Measurements from ENCODE around the gene DPYD. TPM values are rescaled to one million over a fixed set of nuclear protein-coding genes. Genes with fewer than 3 reads are reported as not detected.

Gene DPYD
- total and polyA plus RNA-seq, 7 experiments from 2014 or later: 52.6 to 87.2 (median 57.4) TPM

- Histone ChIP-seq H3K9me3 (ENCODE audit: control insufficient read depth in 2 of 3, low read length in 3 of 3) (no peaks in the 10 kb centered on the region), H3K36me3 (ENCODE audit: control insufficient read depth in 2 of 3, insufficient read depth in 3 of 3, low read length in 3 of 3) (peaks cover 0 to 30% (median 9%) of the 10 kb centered on the region in 3 experiments), H3K27ac (ENCODE audit: low read depth, low read length) (no peak overlapping the region), H3K4me1 (ENCODE audit: control insufficient read depth in 2 of 2, insufficient read depth in 2 of 2, low read length in 2 of 2) (no peaks in the 10 kb centered on the region), H3K27me3 (ENCODE audit: control insufficient read depth in 2 of 2, insufficient read depth in 2 of 2, low read length in 2 of 2) (no peaks in the 10 kb centered on the region), H3K4me3 (ENCODE audit: low read length) (no peak overlapping the region)
- Mint-ChIP-seq H3K4me1 (no peaks in the 10 kb centered on the region), H3K27me3 (no peaks in the 10 kb centered on the region), H3K36me3 (peaks cover 24 to 63% (median 48%) of the 10 kb centered on the region in 5 donors), H3K27ac (no peak overlapping the region), H3K9me3 (peaks cover 0 to 6% (median 0%) of the 10 kb centered on the region in 11 donors), H3K4me3 (no peak overlapping the region)
- ChIA-PET POLR2A (no interaction called here), CTCF (no interaction called here)
- DNase-seq: no peak
- ATAC-seq: no peak
- intact Hi-C loops (cut with micrococcal nuclease): loop anchor here in 1 of 2 donors (10.0 kb wide), 1 partner anchor 452 kb away; no protein-coding TSS in a partner anchor
These were observed 327.6 kb downstream of the DPYD start for GRCh38 chr1:97593192-97593591.

GRCh38 chr1:97588772-97589171 lies 332.1 kb downstream of the DPYD start:
- Histone ChIP-seq H3K4me1 (ENCODE audit: control insufficient read depth in 2 of 2, insufficient read depth in 2 of 2, low read length in 2 of 2) (no peaks in the 10 kb centered on the region), H3K4me3 (ENCODE audit: low read length) (no peak overlapping the region), H3K9me3 (ENCODE audit: control insufficient read depth in 2 of 3, low read length in 3 of 3) (no peaks in the 10 kb centered on the region), H3K36me3 (ENCODE audit: control insufficient read depth in 2 of 3, insufficient read depth in 3 of 3, low read length in 3 of 3) (peaks cover 0 to 28% (median 9%) of the 10 kb centered on the region in 3 experiments), H3K27me3 (ENCODE audit: control insufficient read depth in 2 of 2, insufficient read depth in 2 of 2, low read length in 2 of 2) (no peaks in the 10 kb centered on the region), H3K27ac (ENCODE audit: low read depth, low read length) (no peak overlapping the region)
- Mint-ChIP-seq H3K4me3 (no peak overlapping the region), H3K4me1 (no peaks in the 10 kb centered on the region), H3K27me3 (no peaks in the 10 kb centered on the region), H3K36me3 (peaks cover 27 to 84% (median 76%) of the 10 kb centered on the region in 5 donors), H3K27ac (no peak overlapping the region), H3K9me3 (peaks cover 0 to 11% (median 3%) of the 10 kb centered on the region in 11 donors)
- DNase-seq: no peak
- CTCF ChIA-PET: no interaction called here
- no peak for ATAC-seq
- POLR2A ChIA-PET: no interaction called here
- intact Hi-C loops (cut with micrococcal nuclease): no loop called here

GRCh38 chr1:97581614-97582051 lies 339.2 kb downstream of the DPYD start:
- Mint-ChIP-seq H3K27ac (no peak overlapping the region), H3K4me1 (peaks cover 0 to 6% (median 0%) of the 10 kb centered on the region in 7 donors), H3K4me3 (no peak overlapping the region), H3K27me3 (no peaks in the 10 kb centered on the region), H3K9me3 (peaks cover 0 to 11% (median 0%) of the 10 kb centered on the region in 11 donors), H3K36me3 (peaks cover 7 to 46% (median 27%) of the 10 kb centered on the region in 5 donors)
- no peak overlapping the region for H3K27ac ChIP-seq (ENCODE audit: low read depth, low read length)
- no peak for ATAC-seq
- intact Hi-C loops (cut with micrococcal nuclease): no loop called here
- CTCF ChIA-PET: no interaction called here
- H3K36me3 ChIP-seq (ENCODE audit: control insufficient read depth in 2 of 3, insufficient read depth in 3 of 3, low read length in 3 of 3): no peaks in the 10 kb centered on the region
- no peaks in the 10 kb centered on the region for H3K9me3 ChIP-seq (ENCODE audit: control insufficient read depth in 2 of 3, low read length in 3 of 3)
- no peaks in the 10 kb centered on the region for H3K4me1 ChIP-seq (ENCODE audit: control insufficient read depth in 2 of 2, insufficient read depth in 2 of 2, low read length in 2 of 2)
- H3K27me3 ChIP-seq (ENCODE audit: control insufficient read depth in 2 of 2, insufficient read depth in 2 of 2, low read length in 2 of 2): no peaks in the 10 kb centered on the region
- H3K4me3 ChIP-seq (ENCODE audit: low read length): no peak overlapping the region
- DNase-seq: no peak
- POLR2A ChIA-PET: no interaction called here

- DNase-seq (no peak), ATAC-seq (no peak)
- Histone ChIP-seq H3K36me3 (ENCODE audit: control insufficient read depth in 2 of 3, insufficient read depth in 3 of 3, low read length in 3 of 3) (peaks cover 4 to 10% (median 5%) of the 10 kb centered on the region in 3 experiments), H3K27me3 (ENCODE audit: control insufficient read depth in 2 of 2, insufficient read depth in 2 of 2, low read length in 2 of 2) (no peaks in the 10 kb centered on the region), H3K4me1 (ENCODE audit: control insufficient read depth in 2 of 2, insufficient read depth in 2 of 2, low read length in 2 of 2) (no peaks in the 10 kb centered on the region), H3K9me3 (ENCODE audit: control insufficient read depth in 2 of 3, low read length in 3 of 3) (no peaks in the 10 kb centered on the region), H3K4me3 (ENCODE audit: low read length) (no peak overlapping the region), H3K27ac (ENCODE audit: low read depth, low read length) (no peak overlapping the region)
- H3K4me1 Mint-ChIP-seq: peaks cover 0 to 6% (median 0%) of the 10 kb centered on the region in 7 donors
- H3K9me3 Mint-ChIP-seq: no peaks in the 10 kb centered on the region
- H3K36me3 Mint-ChIP-seq: peaks cover 3 to 47% (median 25%) of the 10 kb centered on the region in 5 donors
- no peak overlapping the region for H3K27ac Mint-ChIP-seq
- no peak overlapping the region for H3K4me3 Mint-ChIP-seq
- no peaks in the 10 kb centered on the region for H3K27me3 Mint-ChIP-seq
- intact Hi-C loops (cut with micrococcal nuclease): no loop called here
- POLR2A ChIA-PET: no interaction called here
- CTCF ChIA-PET: no interaction called here
These were observed 343.2 kb downstream of the DPYD start for GRCh38 chr1:97577613-97578012.

GRCh38 chr1:97573553-97573952 lies 347.3 kb downstream of the DPYD start:
- intact Hi-C loops (cut with micrococcal nuclease): no loop called here
- no peaks in the 10 kb centered on the region for H3K4me1 ChIP-seq (ENCODE audit: control insufficient read depth in 2 of 2, insufficient read depth in 2 of 2, low read length in 2 of 2)
- Mint-ChIP-seq H3K4me1 (peaks cover 0 to 1% (median 0%) of the 10 kb centered on the region in 7 donors), H3K36me3 (peaks cover 5 to 54% (median 42%) of the 10 kb centered on the region in 5 donors), H3K27ac (no peak overlapping the region), H3K27me3 (no peaks in the 10 kb centered on the region), H3K4me3 (no peak overlapping the region), H3K9me3 (no peaks in the 10 kb centered on the region)
- no peak for DNase-seq
- CTCF ChIA-PET: no interaction called here
- POLR2A ChIA-PET: no interaction called here
- H3K27me3 ChIP-seq (ENCODE audit: control insufficient read depth in 2 of 2, insufficient read depth in 2 of 2, low read length in 2 of 2): no peaks in the 10 kb centered on the region
- H3K36me3 ChIP-seq (ENCODE audit: control insufficient read depth in 2 of 3, insufficient read depth in 3 of 3, low read length in 3 of 3): peaks cover 4 to 16% (median 7%) of the 10 kb centered on the region in 3 experiments
- no peak for ATAC-seq
- no peaks in the 10 kb centered on the region for H3K9me3 ChIP-seq (ENCODE audit: control insufficient read depth in 2 of 3, low read length in 3 of 3)
- no peak overlapping the region for H3K4me3 ChIP-seq (ENCODE audit: low read length)
- no peak overlapping the region for H3K27ac ChIP-seq (ENCODE audit: low read depth, low read length)

- Mint-ChIP-seq H3K27me3 (no peaks in the 10 kb centered on the region), H3K36me3 (peaks cover 5 to 56% (median 42%) of the 10 kb centered on the region in 5 donors)
- POLR2A ChIA-PET: no interaction called here
These were observed 348.3 kb downstream of the DPYD start for GRCh38 chr1:97572561-97572960.

GRCh38 chr1:97571760-97572159 lies 349.1 kb downstream of the DPYD start:
- no peaks in the 10 kb centered on the region for H3K9me3 Mint-ChIP-seq
- no peaks in the 10 kb centered on the region for H3K27me3 Mint-ChIP-seq
- Histone ChIP-seq H3K27me3 (ENCODE audit: control insufficient read depth in 2 of 2, insufficient read depth in 2 of 2, low read length in 2 of 2) (no peaks in the 10 kb centered on the region), H3K27ac (ENCODE audit: low read depth, low read length) (no peak overlapping the region), H3K36me3 (ENCODE audit: control insufficient read depth in 2 of 3, insufficient read depth in 3 of 3, low read length in 3 of 3) (peaks cover 4 to 16% (median 7%) of the 10 kb centered on the region in 3 experiments), H3K4me1 (ENCODE audit: control insufficient read depth in 2 of 2, insufficient read depth in 2 of 2, low read length in 2 of 2) (no peaks in the 10 kb centered on the region), H3K4me3 (ENCODE audit: low read length) (no peak overlapping the region), H3K9me3 (ENCODE audit: control insufficient read depth in 2 of 3, low read length in 3 of 3) (no peaks in the 10 kb centered on the region)
- ATAC-seq: no peak
- CTCF ChIA-PET: no interaction called here
- no peak for DNase-seq
- no peak overlapping the region for H3K4me3 Mint-ChIP-seq
- peaks cover 5 to 57% (median 42%) of the 10 kb centered on the region in 5 donors for H3K36me3 Mint-ChIP-seq
- no peaks in the 10 kb centered on the region for H3K4me1 Mint-ChIP-seq
- intact Hi-C loops (cut with micrococcal nuclease): no loop called here
- POLR2A ChIA-PET: no interaction called here
- H3K27ac Mint-ChIP-seq: no peak overlapping the region

More at GRCh38 chr1:97572561-97572960, 348.3 kb downstream of the DPYD start:
- Histone ChIP-seq H3K9me3 (ENCODE audit: control insufficient read depth in 2 of 3, low read length in 3 of 3) (no peaks in the 10 kb centered on the region), H3K4me1 (ENCODE audit: control insufficient read depth in 2 of 2, insufficient read depth in 2 of 2, low read length in 2 of 2) (no peaks in the 10 kb centered on the region), H3K4me3 (ENCODE audit: low read length) (no peak overlapping the region), H3K36me3 (ENCODE audit: control insufficient read depth in 2 of 3, insufficient read depth in 3 of 3, low read length in 3 of 3) (peaks cover 4 to 16% (median 7%) of the 10 kb centered on the region in 3 experiments), H3K27me3 (ENCODE audit: control insufficient read depth in 2 of 2, insufficient read depth in 2 of 2, low read length in 2 of 2) (no peaks in the 10 kb centered on the region), H3K27ac (ENCODE audit: low read depth, low read length) (no peak overlapping the region)
- CTCF ChIA-PET: no interaction called here
- peaks cover 0 to 1% (median 0%) of the 10 kb centered on the region in 7 donors for H3K4me1 Mint-ChIP-seq
- no peak for DNase-seq
- no peak for ATAC-seq
- no peaks in the 10 kb centered on the region for H3K9me3 Mint-ChIP-seq
- H3K4me3 Mint-ChIP-seq: no peak overlapping the region
- H3K27ac Mint-ChIP-seq: no peak overlapping the region
- intact Hi-C loops (cut with micrococcal nuclease): no loop called here
